ENCODE results near the gene RGS14.
"Not testable (repeated sequence)": the region's sequence is repeated elsewhere in the genome, so short reads cannot be mapped to it uniquely, and the experiment has no call there.

Gene RGS14

DNA sequence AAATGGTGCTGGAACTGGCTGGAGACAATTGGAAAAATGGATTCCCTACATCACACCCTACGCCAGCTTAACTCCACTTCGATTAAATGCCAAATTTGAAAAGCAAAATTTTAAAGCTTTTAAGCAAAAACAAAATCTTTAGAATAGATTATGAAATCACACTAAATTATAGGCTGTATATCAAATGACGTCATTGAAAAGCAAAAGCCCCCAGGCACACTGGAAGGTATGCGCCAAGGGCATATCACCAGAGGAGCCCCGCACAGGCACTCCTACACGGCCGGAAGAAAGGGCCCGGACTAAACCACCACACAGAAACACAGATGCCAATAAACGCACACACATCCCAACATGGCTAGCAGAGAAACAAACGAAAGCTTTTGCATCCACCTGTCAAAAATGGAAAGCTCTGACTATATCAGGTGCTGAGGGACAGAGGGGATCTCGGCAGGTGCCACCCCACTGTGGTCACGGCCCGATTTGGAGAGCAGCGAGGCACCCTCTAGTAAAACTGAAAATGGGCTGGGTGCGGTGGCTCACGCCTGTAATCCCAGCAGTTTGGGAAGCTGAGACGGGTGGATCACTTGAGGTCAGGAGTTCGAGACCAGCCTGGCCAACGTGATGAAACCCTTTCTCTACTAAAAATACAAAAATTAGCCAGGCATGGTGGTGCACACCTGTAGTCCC lies 29.0 kb upstream of the RGS14 start:
- DNase-seq: no peak

DNA sequence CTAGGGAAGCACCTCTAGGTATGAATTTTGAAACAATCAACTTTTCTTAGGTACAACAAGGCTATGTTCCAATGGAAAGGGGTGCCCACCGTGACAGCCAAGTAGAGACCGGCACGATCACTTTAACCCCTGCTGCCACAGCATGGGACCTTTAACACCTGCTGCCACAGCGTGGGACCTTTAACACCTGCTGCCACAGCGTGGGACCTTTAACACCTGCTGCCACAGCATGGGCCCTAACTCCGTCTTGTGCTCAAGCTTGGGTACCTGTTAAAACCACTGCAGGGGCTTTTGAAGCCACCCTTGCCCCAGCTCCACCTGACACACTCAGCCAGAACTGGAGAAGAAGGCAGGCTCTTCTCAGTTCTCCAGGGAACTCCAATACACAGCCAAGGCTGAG lies 27.8 kb upstream of the RGS14 start:
- DNase-seq: no peak

DNA sequence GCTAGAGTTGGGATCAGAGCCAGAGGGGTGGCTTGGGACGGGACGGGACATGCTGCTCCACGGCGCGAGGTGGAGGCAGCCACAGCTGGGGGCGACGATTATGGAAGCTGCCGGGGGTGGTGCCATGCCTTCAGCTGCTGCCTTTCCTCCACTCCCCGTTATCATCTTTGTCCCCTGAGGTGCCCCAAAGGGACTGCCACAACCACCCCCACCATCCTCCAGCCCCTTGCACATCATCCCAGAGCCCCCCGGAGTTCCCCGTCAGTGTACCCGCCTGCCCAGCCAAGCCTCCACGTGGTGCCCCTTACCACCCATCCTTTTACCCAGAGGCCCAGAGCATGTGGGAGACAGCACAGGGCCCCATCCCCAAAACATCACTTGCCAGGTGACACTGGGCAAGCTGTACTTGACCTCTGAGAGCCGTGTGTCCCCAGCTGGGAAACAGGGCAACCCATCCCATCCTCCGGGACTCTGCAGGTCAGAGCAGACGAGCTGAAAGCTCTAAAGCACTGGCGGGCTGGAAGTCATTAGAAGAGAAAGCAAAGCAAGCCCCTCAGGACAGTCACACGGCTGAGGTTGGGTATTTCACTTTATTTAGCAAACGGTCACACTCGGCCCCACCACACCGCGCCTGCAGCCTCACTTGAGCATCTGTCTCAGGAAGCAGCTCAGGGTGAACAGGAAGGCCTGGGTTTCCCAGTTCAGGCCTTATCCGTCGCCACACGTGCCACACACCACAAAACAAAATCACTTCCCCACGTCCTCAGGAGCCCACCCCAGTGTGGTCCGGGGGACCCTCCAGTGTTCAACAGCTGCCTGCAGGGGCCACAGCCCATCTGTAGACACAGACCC lies 26.5 kb upstream of the RGS14 start:
- DNase-seq: no peak

DNA sequence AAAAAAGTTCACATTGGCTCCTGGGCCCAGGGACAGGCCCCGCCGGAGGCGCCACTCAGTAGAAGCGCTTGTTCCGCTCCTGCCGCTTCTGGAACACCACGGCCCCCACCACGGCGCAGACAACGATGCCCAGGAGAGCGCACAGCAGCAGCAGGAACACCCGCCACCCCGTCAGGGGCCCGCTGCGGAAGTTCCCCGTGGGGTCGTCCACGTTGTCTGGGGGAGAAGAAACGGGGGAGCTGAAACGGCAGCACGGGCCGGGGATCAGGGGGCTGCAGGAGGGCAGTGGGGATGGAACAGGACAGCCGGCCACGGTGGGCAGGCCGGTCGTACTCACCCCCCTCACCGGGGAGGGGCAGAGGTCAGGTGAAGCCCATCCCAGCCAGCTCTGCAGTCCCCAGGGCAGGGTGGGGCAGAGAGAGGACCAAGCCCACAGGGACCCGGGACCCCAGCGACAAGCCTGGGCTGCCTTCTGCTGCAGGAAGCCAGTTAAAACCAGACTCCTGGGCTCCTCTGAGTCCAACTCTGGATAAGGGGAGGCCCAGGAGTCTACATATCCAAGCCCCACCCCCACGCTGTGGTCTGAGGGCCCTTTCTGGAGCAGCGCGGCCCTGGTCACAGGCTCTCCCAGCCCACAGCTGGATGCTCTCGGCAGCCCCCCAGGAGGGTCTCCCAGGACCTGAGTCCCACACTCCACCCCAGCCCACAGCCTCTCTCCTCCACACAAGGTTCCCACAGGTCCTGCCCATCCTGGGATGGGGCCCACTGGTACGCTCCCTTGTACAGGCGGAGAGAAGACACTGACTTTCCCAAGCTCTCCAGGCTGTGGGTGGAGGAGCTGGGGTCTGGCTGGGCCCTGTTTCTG lies 25.5 kb upstream of the RGS14 start:
- DNase-seq: no peak

DNA sequence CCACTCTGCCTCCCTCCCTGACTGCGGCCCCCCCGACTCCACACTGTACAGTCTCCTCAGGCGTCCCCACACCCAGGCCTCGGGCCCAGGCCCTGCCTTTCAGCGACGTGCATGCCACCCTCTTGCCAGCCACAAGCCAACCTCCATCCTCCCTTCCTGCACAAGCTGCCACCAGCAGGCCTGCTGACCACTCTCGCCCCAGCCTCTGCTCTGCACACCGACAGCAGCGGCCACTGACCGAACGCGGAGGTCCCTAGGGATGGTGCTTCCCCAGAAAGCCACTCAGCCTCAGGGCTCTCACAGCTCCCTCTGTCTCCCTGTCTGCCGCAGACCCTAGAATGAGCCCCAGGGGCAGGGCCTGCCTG lies 24.8 kb upstream of the RGS14 start:
- no peak for DNase-seq

DNA sequence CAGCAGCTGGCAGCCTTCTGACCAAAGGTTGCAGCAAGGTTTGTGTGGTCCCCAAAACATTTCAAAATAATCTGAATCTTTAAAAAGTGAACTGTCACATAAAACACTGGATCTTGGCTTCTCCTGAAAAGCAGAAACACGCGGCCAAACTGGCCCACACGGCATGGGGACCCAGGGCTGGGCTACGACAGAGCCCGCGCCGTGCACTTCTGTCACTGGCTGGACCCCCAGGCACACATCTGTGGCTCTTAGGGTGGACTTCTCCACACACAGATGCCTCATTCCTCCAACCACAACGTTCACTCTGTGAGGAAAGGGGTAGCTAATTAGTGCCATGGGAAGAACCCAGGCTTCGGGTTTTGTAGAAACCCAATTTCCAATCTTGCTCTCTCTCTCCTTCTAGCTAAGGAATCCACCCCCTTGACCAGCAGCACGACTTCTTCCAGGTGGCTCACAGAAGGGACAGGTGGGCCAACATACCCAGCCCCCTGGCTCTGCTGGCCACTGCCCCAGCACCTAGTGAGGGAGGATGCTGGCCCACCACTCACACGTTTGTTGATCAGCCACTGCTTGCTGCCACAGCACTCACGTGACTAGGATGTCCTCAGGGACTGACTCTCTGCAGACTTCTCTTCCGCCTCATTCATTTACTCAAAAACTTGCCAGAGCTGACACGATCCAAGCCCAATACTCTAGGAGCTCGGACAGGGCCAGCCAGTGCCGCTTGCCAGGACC lies 24.1 kb upstream of the RGS14 start:
- DNase-seq: no peak

DNA sequence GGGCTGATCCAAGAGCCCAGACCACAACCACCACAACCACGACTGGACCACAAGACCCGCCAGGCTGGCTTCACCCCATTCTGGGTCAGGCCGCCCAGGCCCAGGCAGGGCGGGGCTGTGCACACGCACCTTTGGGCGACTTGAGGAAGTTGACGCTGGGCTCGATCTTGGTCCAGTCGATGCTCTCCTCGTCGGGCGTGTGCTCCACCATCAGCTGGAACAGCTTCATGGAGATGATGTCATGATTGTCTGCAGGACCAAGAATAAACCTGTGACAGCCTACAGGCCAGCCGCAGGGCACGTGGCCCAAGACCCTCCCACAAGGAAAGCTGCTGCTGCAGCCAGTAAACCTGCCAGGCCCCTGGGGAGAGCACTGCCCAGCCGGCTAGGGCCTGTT lies 23.6 kb upstream of the RGS14 start:
- no peak for DNase-seq

DNA sequence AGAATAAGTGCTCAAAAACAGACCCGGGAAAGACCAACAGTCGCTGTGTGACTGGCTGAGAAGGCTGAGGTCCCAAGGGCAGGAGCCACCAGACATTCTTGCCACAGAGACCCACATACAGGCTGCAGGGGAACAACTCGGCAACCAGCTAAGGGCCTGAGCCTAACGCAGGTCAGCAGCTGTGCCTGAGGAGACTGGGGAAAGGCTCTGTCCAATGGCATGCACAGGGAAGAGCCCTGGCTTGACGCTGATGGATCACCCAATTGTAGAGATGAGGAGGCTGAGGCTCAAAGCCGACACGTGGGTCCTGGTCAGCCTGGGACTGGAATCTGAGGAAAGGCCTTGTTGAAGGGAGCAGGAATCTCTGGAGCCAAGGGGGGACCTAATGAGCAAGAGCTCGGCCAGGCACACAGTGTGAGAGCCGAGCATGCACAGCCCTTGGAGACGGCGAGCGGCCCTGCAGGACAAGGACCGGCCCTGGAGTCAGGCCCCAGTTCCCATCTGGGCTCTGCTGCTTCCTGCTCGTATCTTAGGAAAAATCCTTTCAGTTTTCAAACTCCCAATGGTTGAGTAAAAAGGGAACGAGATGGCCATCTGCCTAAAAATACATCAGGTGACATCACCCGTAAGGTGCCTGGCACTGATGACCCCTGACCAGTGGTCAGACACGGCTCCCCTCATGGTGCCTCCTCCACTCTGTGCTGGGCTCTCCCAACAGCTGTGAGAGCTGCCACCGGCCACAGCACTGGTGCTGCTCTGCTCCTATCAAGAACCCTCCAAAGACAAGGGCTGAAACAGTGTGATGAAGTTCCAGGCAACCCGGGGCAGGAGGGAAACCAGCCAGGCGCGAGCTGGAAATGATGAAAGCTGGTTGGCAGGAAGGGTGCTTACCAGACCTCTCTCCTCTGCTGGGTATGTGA lies 22.7 kb upstream of the RGS14 start:
- DNase-seq: no peak

DNA sequence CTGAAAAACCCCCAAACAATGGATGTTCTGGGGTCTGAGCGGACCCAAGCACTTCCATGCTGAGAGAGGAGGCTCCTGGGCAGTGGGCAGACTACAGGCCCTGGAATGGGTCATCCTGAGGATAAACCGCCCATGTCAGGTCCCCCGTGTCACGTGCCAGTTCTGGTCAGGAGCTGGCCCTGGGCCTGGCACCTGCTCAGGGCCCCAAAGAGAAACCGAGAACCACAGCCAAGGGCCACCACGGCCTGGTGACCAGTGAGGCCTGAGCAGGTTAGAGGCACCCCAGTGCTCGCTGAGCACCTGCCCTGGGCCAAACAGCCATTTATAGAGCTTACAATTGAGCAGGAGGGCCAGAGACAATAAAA lies 22.0 kb upstream of the RGS14 start:
- no peak for DNase-seq

DNA sequence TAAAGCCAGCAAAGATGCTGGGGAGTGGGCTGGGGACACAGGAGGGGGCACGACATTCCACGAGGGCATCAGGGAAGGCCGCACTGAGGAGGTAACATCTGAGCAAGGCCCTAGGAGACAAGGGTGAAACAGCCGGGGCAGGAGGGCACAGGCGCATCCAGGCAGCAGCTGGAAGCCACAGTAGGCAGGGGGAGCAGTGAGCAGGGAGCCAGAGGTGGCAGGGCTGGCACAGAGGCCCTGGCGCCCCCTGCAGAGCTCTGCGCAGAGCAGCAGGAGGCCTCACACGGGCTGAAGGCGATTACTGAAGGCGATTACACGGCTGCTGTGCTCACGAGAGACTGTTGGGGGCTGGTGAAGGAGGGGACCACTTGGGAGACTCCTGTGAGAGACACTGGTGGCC lies 21.6 kb upstream of the RGS14 start:
- DNase-seq: peak in 1 of 2 experiments; percentile 59

DNA sequence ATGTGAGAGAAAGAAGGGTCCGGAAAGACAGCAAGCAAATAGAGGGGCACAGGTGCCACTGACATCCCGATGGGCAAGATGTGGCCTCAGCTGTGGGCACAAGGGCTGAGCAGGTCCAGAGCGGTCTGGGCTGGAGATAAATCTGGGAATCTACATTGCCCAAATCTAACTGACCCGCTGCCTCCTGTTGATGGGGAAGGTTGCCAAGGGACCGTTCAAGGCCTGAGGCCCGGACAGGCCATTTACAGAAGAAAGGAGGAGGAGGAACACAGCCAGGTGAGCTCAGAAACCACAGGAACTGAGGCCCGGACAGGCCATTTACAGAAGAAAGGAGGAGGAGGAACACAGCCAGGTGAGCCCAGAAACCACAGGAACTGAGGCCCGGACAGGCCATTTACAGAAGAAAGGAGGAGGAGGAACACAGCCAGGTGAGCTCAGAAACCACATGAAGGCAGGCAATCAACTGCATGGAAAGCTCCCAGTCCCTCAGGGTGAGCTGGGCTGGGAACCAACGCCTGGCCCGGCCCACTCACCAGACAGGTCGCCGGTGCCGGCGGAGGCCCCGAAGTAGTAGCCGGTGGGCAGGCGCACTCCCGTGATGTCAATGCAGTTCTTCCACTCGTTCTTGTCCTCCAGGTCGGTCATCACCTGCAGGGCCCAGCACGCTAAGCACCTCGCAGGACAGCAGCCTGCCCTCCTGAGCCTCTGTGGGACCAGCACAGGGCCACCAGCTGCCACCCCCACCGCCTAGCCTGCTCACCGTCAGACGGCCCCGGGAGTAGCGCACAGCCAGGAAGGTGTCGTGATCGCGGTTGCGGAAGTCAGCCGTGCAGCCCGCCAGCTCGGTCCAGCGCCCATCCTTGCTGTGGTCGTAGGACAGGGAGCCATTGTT lies 20.9 kb upstream of the RGS14 start:
- DNase-seq: no peak

DNA sequence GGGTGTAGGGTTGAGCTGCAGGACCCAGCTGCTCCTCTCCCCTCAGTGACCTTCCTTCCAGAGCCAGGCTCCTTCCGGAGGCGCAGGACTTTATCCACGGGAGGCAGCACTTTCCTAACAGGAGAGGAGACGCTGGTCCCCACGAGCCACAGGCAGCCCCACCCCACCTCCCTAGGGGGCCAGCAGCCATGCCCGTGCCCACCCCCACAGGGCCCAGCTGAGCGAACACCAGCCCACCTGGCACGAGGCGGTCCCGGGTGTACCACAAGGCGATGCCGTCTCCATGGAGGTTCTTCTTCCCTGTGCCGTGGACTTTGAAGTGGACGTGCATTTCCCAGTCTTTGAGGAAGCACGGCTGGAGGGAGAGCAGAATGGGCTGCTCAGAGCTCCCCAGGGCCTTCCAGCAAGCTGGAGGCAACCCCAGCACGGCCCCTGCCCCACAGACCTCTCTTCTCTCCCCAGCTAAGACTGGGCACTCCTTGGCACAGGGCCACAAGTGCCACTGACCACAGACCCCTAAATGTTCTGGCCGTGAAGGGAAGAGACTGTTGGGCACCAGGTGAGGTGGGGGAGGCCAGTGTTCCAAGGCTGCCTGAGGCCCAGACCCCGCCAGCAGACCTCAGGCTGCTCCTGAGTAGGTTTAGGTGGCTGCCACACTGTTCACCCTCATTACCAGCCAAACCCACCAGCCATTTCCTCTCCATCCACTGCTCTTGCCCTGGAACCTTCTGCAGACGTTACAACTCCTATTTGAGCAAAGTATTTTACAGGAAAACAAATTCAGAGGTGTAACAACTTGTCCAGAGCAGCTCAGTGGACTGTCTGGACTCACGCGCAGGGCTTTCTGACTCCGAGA lies 19.2 kb upstream of the RGS14 start:
- DNase-seq: no peak

DNA sequence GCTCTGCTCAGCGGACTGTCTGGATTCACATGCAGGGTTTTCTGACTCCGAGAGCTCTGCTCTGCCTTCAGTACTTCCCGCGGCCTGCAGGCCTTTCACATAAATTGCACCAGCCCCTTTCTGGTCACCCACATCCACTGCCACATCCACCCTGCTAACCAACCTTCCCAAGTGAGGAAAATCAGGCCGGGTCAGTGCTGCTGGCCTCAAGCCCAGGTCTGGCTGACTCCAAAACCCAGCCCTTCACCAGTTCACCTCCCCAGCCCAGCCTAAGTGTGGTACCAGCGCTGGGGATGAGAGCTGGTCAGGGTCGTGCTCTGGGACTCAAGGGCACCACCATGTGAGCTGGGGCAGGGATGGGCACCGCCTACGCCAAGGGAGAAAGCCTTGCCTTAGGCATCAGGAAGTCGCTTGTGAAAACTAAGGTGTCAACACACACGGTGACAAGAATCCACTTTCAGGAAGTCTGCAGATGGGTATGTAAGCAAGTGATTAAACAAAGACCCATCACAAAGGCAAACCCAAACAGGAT lies 18.6 kb upstream of the RGS14 start:
- DNase-seq: no peak

DNA sequence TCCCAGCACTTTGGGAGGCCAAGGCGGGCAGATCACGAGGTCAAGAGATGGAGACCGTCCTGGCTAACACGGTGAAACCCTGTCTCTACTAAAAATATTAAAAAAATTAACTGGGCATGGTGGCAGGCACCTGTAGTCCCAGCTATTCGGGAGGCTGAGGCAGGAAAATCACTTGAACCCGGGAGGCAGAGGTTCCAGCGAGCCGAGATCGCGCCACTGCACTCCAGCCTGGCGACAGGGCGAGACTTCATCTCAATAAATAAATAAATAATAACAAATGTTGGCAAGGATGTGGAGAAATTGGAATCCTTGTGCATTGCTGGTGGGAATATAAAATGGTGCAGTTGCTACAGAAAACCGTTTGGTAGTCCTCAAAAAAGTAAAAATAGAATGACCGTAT lies 14.7 kb upstream of the RGS14 start:
- DNase-seq: not testable (repeated sequence)

DNA sequence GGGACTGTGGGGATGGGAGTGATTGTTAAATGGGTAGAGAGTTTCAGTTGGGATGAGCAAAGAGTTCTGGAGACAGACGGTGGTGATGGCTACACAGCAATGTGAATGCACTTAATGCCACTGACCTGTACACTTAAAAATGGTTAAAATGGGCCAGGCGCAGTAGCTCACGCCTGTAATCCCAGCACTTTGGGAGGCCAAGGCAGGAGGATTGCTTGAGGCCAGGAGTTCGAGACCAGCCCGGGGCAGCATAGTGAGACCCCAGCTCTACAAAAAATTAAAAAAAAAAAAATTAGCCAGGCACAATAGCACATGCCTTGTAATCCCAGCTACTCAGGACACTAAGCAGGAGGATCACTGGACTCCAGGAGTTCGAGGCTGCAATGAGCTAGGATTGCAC lies 13.9 kb upstream of the RGS14 start:
- DNase-seq: no peak

DNA sequence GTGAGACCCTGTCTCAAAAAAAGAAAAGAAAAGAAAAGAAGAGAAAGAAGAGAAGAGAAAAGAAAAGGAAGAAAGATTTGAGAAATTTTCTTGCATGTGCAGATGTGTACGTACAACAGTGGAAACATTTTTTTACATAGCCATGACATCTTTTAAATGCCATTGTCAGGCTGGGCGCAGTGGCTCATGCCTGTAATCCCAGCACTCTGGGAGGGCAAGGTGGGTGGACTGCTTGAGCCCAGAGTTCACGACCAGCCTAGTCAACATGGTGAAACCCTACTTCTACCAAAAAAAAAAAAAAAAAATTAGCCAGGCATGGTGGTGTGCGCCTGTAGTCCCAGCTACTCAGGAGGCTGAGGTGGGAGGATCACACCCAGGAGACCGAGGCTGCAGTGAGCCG lies 12.8 kb upstream of the RGS14 start:
- no peak for DNase-seq

DNA sequence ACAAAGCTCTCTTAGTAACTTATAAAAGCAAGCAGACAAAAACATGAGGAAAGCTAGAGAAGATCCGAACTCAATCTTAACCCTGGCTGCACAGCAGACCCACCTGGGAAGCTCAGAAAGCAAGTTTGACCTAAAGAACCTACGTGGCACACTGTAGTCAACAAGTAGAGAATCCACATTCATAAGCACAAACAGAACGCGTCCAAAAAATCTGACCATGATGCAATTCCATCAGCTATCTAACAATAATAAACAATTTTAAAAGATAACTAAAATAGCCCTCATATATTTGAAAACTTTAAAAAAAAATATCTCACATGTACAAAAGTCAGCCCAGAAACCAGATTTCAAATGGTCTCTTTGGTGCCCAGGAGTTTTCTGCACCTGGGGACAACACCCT lies 10.9 kb upstream of the RGS14 start:
- no peak for DNase-seq

DNA sequence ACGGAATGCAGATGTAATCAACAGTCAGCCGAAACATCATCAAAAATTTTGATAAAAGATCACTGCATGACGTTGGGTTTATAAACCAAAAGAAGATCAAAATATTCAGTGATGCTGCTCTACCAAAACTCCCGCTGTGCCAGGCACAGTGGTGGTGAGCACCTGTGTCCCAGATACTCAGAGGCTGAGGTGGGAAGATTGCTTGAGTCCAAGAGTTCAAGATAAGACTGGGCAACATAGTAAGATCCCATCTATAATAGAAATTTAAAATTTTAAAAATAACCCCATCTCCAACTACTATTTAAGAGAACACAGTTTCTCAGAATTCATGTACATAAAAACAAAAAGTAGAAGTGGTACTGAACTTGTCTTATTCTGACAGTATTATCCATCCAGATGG lies 10.0 kb upstream of the RGS14 start:
- no peak for DNase-seq

DNA sequence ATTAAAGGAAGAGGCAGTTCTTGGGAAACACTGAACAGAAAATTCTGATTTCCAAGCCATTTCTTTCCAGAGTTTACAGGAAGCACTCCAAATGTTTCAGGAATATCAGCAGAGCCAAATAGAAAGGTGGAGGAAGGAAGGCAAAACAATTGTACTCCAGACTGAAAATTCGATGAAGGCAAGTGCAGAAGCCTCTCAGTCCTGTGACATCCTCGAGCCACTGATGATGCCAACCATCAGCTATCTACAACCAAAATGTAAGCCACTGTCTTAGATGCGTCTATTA lies 8.4 kb upstream of the RGS14 start:
- no peak for DNase-seq

DNA sequence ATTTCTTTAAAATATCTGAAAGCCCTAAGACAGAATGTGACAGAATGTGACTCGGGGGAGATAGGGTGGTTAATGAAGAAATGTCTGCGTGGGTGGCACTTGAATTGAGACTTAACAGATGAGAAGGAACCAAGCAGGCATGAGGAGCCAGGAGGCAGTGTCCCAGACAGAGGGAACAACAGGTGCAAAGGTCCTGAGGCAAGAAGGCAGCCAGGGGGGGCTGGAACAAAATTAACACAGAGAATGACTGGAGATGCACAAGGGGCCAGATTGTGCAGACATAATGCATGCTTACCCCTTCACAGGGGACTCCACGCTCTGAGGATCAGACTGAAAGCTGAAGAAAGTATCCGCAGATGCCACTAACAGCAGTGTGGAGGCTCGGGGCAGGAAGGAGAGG lies 8.0 kb upstream of the RGS14 start:
- DNase-seq: no peak

Measured in SW 1271 (cell line).